HG03135 (cell line): ENCODE results near the gene C10orf67.
"Not testable (repeated sequence)": the region's sequence is repeated elsewhere in the genome, so short reads cannot be mapped to it uniquely, and the experiment has no call there.

Source experiments
- ATAC-seq: cut with Tn5 transposase; IDR thresholded peaks from one replicate; pipeline ENCODE4 v1.9.1; 2021; ENCODE audit warnings: mild to moderate bottlenecking, moderate library complexity; ENCODE audit not compliant: unreplicated experiment

The C10orf67 gene

GRCh38 chr10:23280419-23281043, 64.1 kb downstream of the C10orf67 start:
- ATAC-seq = no peak

- no peak for ATAC-seq
These were observed 69.2 kb downstream of the C10orf67 start for GRCh38 chr10:23275355-23275754.

- not testable (repeated sequence) for ATAC-seq
These were observed 70.4 kb downstream of the C10orf67 start for GRCh38 chr10:23274179-23274578.

- ATAC-seq = no peak
These were observed 74.1 kb downstream of the C10orf67 start for GRCh38 chr10:23270531-23270930.

GRCh38 chr10:23263441-23264164, 81.0 kb downstream of the C10orf67 start:
- no peak for ATAC-seq

GRCh38 chr10:23262928-23263327, 81.7 kb downstream of the C10orf67 start:
- ATAC-seq = no peak

- no peak for ATAC-seq
These were observed 86.1 kb downstream of the C10orf67 start for GRCh38 chr10:23258516-23258915.

- no peak for ATAC-seq
These were observed 90.8 kb downstream of the C10orf67 start for GRCh38 chr10:23253780-23254179.

GRCh38 chr10:23252859-23253258, 91.7 kb downstream of the C10orf67 start:
- ATAC-seq = not testable (repeated sequence)

- ATAC-seq = not testable (repeated sequence)
These were observed 102.8 kb downstream of the C10orf67 start for GRCh38 chr10:23241779-23242178.

- no peak for ATAC-seq
These were observed 106.6 kb downstream of the C10orf67 start for GRCh38 chr10:23238015-23238414.

GRCh38 chr10:23230582-23230981, 114.0 kb downstream of the C10orf67 start:
- no peak for ATAC-seq

- ATAC-seq = no peak
These were observed 127.1 kb downstream of the C10orf67 start for GRCh38 chr10:23217471-23217870.

GRCh38 chr10:23205972-23206642, 138.5 kb downstream of the C10orf67 start:
- no peak for ATAC-seq

- no peak for ATAC-seq
These were observed 139.8 kb downstream of the C10orf67 start for GRCh38 chr10:23204773-23205172.

GRCh38 chr10:23203369-23204325, 140.9 kb downstream of the C10orf67 start:
- no peak for ATAC-seq

GRCh38 chr10:23202779-23203178, 141.8 kb downstream of the C10orf67 start:
- no peak for ATAC-seq

- ATAC-seq = no peak
These were observed 142.8 kb downstream of the C10orf67 start for GRCh38 chr10:23201837-23202236.

GRCh38 chr10:23200997-23201652, 143.5 kb downstream of the C10orf67 start:
- no peak for ATAC-seq

GRCh38 chr10:23200586-23200985, 144.0 kb downstream of the C10orf67 start:
- ATAC-seq = no peak
